Panc1 (cell line): ENCODE measurements around the gene NPC1L1. TPM values are rescaled to one million over a fixed set of nuclear protein-coding genes. Genes with fewer than 3 reads are reported as not detected.

Experiments used
- ATAC-seq: fragments of 200-7000 bp; cut with Tn5 transposase; 2 replicates; pipeline ENCODE4 v1.9.1; 2020; ENCODE audit warnings: mild to moderate bottlenecking, moderate library complexity
- BruUV-seq: library from RNA; stranded (reverse); fragments of 400-500 nt; replicated peaks from 2 replicates; lab custom pipeline; 2021; lab: Mats Ljungman, UMichigan
- CTCF ChIA-PET: fragments of 300-600 bp; sonication (Branson Sonifier 250); formaldehyde crosslinking; loops from one replicate; lab custom pipeline; 2022; ENCODE audit warnings: antibody characterized with exemption; lab: Charles Lee
- POLR2A ChIA-PET: fragments of 300-600 bp; sonication (Branson Sonifier 250); formaldehyde crosslinking; loops from one replicate; lab custom pipeline; 2022; ENCODE audit warnings: antibody characterized with exemption; lab: Charles Lee
- DNase-seq: peaks from one replicate; pipeline ENCODE4 v3.0.0-alpha.2; 2010; ENCODE audit warnings: low read depth, low spot score
- H3K27ac ChIP-seq: 2 replicates; pipeline ENCODE4 v1.5.1; 2011; ENCODE audit warnings: mild to moderate bottlenecking, low read length, inconsistent platforms
- H3K27me3 ChIP-seq: fragments of 200-500 bp; sonication (Bioruptor generic); 2 replicates; pipeline ENCODE4 v1.6.0; 2014; ENCODE audit warnings: low read length, inconsistent platforms; ENCODE audit not compliant: control insufficient read depth, insufficient read depth
- H3K36me3 ChIP-seq: fragments of 200-500 bp; sonication (Bioruptor generic); 2 replicates; pipeline ENCODE4 v1.5.1; 2014; ENCODE audit warnings: inconsistent platforms, mild to moderate bottlenecking, low read length, moderate library complexity; ENCODE audit not compliant: control insufficient read depth, insufficient read depth
- H3K4me1 ChIP-seq: 2 replicates; pipeline ENCODE4 v1.5.1; 2011; ENCODE audit warnings: inconsistent platforms, mild to moderate bottlenecking, low read length, moderate library complexity; ENCODE audit not compliant: control insufficient read depth, insufficient read depth
- H3K4me3 ChIP-seq, 2 experiments: 2 replicates each; pipeline ENCODE4 v1.5.1; 2011 to 2012; ENCODE audit warnings: low read depth in 2 of 2, low read length in 2 of 2, mild to moderate bottlenecking in 2 of 2, inconsistent platforms in 1 of 2, moderate library complexity in 1 of 2
- H3K9me3 ChIP-seq: fragments of 200-500 bp; sonication (Bioruptor generic); 2 replicates; pipeline ENCODE4 v1.5.1; 2014; ENCODE audit warnings: low read depth, mild to moderate bottlenecking, inconsistent platforms, low read length, moderate library complexity; ENCODE audit not compliant: control insufficient read depth, insufficient read depth
- POLR2AphosphoS5 ChIP-seq: IDR thresholded peaks from 2 replicates; pipeline ENCODE4 v1.6.1; 2012; ENCODE audit warnings: mild to moderate bottlenecking, low read depth, low read length, moderate library complexity
- SIN3A ChIP-seq: IDR thresholded peaks from 2 replicates; pipeline ENCODE4 v1.6.1; 2012; ENCODE audit warnings: low read depth, mild to moderate bottlenecking, low read length, moderate library complexity, borderline replicate concordance; ENCODE audit not compliant: insufficient read depth
- TCF7L2 ChIP-seq: IDR thresholded peaks from 2 replicates; pipeline ENCODE4 v1.6.1; 2011; ENCODE audit warnings: mild to moderate bottlenecking, low read depth, low read length, inconsistent platforms
- in situ Hi-C: cut with HindIII; loops from 2 replicates; pipeline ENCODE4 v1.10.0; 2016; ENCODE audit warnings: low sequenced_read_pairs, low pct_unique_long_range_greater_than_20kb
- intact Hi-C: fragments of 100-400 bp; cut with micrococcal nuclease; formaldehyde crosslinking; loops from one replicate; pipeline ENCODE4 v1.10.0; 2022; ENCODE audit not compliant: unreplicated experiment
- total RNA-seq: library from RNA; stranded (reverse); gene quantifications from one replicate; pipeline ENCODE4 v1.2.1, GENCODE V29; 2021; ENCODE audit not compliant: unreplicated experiment
- TF ChIP-seq, protein P1 (sequence below): fragments of 450-650 bp; IDR thresholded peaks from 2 replicates; pipeline ENCODE4 v1.5.1; 2017; ENCODE audit warnings: mild to moderate bottlenecking
- TF ChIP-seq, protein P2 (sequence below), 2 experiments: IDR thresholded peaks; 2 replicates each; pipeline ENCODE4 v1.6.1; 2011 to 2012; ENCODE audit warnings: low read depth in 2 of 2, control low read depth in 1 of 2, low read length in 1 of 2, mild to moderate bottlenecking in 1 of 2, moderate library complexity in 1 of 2; ENCODE audit not compliant: insufficient read depth in 1 of 2

Gene NPC1L1
- total RNA-seq, 1 experiment from 2014 or later: not detected

DNA sequence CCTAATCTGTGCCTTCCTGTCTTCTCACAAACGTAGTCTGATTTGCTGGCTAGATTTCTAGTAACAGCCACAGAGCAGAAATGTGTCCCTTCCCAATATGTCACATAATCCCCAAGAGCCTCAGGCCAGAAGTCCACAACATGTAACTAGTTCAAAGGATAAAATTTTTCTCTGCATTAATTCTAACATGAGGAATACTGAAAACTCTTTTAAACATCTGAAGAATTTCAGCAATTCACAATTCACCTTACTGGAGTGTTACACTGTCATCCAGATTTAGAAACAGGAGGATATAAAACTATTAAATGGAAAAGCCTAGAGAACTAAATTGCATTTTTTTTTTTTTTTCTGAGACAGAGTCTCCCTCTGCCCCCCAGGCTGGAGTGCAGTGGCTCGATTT, 35.1 kb upstream of the NPC1L1 start:
- BruUV-seq: no TSS peak
- POLR2A ChIA-PET: interaction anchor here (0.7 kb wide), 1 partner anchor 80 kb away, joined by 3 read pairs; no protein-coding TSS in a partner anchor
- in situ Hi-C loops: no loop called here
- TF ChIP-seq POLR2AphosphoS5 (no peak), SIN3A (no peak), TCF7L2 (no peak)
- TF ChIP-seq, protein P1, sequence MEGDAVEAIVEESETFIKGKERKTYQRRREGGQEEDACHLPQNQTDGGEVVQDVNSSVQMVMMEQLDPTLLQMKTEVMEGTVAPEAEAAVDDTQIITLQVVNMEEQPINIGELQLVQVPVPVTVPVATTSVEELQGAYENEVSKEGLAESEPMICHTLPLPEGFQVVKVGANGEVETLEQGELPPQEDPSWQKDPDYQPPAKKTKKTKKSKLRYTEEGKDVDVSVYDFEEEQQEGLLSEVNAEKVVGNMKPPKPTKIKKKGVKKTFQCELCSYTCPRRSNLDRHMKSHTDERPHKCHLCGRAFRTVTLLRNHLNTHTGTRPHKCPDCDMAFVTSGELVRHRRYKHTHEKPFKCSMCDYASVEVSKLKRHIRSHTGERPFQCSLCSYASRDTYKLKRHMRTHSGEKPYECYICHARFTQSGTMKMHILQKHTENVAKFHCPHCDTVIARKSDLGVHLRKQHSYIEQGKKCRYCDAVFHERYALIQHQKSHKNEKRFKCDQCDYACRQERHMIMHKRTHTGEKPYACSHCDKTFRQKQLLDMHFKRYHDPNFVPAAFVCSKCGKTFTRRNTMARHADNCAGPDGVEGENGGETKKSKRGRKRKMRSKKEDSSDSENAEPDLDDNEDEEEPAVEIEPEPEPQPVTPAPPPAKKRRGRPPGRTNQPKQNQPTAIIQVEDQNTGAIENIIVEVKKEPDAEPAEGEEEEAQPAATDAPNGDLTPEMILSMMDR: no peak
- TF ChIP-seq, protein P2, sequence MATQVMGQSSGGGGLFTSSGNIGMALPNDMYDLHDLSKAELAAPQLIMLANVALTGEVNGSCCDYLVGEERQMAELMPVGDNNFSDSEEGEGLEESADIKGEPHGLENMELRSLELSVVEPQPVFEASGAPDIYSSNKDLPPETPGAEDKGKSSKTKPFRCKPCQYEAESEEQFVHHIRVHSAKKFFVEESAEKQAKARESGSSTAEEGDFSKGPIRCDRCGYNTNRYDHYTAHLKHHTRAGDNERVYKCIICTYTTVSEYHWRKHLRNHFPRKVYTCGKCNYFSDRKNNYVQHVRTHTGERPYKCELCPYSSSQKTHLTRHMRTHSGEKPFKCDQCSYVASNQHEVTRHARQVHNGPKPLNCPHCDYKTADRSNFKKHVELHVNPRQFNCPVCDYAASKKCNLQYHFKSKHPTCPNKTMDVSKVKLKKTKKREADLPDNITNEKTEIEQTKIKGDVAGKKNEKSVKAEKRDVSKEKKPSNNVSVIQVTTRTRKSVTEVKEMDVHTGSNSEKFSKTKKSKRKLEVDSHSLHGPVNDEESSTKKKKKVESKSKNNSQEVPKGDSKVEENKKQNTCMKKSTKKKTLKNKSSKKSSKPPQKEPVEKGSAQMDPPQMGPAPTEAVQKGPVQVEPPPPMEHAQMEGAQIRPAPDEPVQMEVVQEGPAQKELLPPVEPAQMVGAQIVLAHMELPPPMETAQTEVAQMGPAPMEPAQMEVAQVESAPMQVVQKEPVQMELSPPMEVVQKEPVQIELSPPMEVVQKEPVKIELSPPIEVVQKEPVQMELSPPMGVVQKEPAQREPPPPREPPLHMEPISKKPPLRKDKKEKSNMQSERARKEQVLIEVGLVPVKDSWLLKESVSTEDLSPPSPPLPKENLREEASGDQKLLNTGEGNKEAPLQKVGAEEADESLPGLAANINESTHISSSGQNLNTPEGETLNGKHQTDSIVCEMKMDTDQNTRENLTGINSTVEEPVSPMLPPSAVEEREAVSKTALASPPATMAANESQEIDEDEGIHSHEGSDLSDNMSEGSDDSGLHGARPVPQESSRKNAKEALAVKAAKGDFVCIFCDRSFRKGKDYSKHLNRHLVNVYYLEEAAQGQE (IDR thresholded peaks at IDR 0.05; ENCODE audit: insufficient read depth in 1 of 2, low read depth in 2 of 2, low read length in 1 of 2): no peak
- Histone ChIP-seq H3K36me3 (peaks cover 33% of the 10 kb centered on the region), H3K27ac (no peak overlapping the region), H3K9me3 (no peaks in the 10 kb centered on the region), H3K4me3 (no peak overlapping the region), H3K4me1 (peaks cover 22% of the 10 kb centered on the region), H3K27me3 (no peaks in the 10 kb centered on the region)
- ATAC-seq: no peak
- intact Hi-C loops: no loop called here
- CTCF ChIA-PET: no interaction called here
- no peak for DNase-seq

DNA sequence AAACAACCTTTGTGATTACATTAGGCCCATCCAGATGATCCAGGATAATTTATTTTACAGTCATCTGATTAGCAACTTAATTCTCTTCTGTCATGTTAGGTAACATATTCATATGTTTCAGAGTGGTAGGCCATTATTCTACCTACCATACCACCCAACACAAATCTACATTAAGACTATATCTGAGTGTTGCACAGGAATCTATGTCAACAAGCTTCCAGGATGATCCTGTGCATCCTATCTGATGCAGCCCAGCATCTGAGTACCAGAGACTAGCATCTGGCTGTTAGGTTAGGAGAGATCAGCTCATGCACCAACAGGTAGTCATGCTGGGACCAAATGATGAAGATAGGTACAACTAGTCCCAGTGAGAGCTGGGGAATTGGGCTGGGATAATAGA, 33.9 kb upstream of the NPC1L1 start:
- TF ChIP-seq, protein P2 (IDR thresholded peaks at IDR 0.05; ENCODE audit: insufficient read depth in 1 of 2, low read depth in 2 of 2, low read length in 1 of 2): no peak
- TF ChIP-seq SIN3A (no peak), TCF7L2 (no peak), POLR2AphosphoS5 (no peak)
- TF ChIP-seq, protein P1: no peak
- intact Hi-C loops: no loop called here
- DNase-seq: no peak
- Histone ChIP-seq H3K4me1 (peaks cover 17% of the 10 kb centered on the region), H3K4me3 (peak overlapping the region; percentile 91 to 94), H3K27me3 (no peaks in the 10 kb centered on the region), H3K27ac (peak overlapping the region; percentile 96), H3K9me3 (no peaks in the 10 kb centered on the region), H3K36me3 (peaks cover 34% of the 10 kb centered on the region)
- no peak for ATAC-seq
- no TSS peak for BruUV-seq
- ChIA-PET POLR2A (interaction anchor here (0.5 to 0.7 kb wide), 2 partner anchors 22 to 203 kb away, joined by 3 to 4 read pairs; no protein-coding TSS in a partner anchor), CTCF (no interaction called here)
- in situ Hi-C loops: no loop called here
